Sigmoid colon (tissue), 4 donors: ENCODE data around the gene SP2.

Experiments
- EP300 ChIP-seq, 4 donors: sonication (generic); formaldehyde crosslinking; IDR thresholded peaks; one replicate each; pipeline ENCODE4 v1.6.1; 2017; ENCODE audit warnings: antibody characterized with exemption in 4 of 4
- POLR2A ChIP-seq, 2 donors: fragments of 450-650 bp; IDR thresholded peaks; one replicate each; pipeline ENCODE4 v1.6.1; 2016; ENCODE audit warnings: antibody characterized with exemption in 2 of 2, mild to moderate bottlenecking in 2 of 2, moderate library complexity in 2 of 2
- POLR2AphosphoS5 ChIP-seq, 4 donors: sonication (generic); formaldehyde crosslinking; IDR thresholded peaks; one replicate each; pipeline ENCODE4 v1.6.1; 2017; ENCODE audit warnings: antibody characterized with exemption in 4 of 4
- TF ChIP-seq, protein P1 (sequence below), 4 experiments: fragments of 450-650 bp in 3 of 4; fragments of 200-600 bp in 1 of 4; IDR thresholded peaks; one replicate each; pipeline ENCODE4 v1.5.1; 2016 to 2019; ENCODE audit warnings: antibody characterized with exemption in 4 of 4, mild to moderate bottlenecking in 3 of 4, moderate library complexity in 2 of 4

DNA sequence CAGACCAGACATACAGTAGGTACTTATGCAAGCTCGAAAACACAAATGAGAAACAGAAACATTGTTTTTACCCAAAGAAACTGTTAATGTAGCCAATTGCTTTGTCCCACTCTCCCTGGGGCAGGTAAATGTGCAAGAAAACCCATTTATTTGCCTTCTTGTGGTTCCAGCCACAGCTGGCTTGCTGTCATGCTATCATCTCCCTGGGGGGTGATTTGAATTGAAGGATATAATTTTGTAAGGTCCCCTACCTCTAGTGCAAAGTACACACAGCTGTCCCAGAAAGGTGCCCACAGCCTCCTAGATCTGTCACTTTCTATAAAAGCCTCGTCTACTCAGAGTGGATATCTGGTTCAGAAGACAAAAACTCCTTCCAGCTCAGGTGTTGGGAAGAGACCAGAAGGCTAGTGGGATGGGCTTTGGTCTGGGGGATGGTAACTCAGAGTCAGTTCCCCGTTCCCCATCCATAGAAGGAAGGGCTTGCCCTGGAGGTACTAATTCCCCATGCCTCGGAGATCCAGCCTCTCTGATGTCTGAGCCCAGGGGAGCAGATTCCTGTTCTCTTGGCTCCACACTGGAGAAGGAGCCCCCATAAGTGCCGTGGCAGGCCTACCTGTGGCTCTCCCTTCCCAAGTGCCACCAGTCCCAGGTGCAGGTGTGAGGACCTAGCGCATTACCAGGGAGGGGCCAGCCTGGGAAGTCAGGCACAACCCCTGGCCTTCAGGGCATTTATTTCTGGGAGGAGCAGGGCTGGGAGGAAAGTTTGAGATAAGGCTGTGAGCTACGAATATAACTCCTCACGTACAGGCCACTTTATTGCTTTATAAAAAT lies 64.0 kb downstream of the SP2 start:
- TF ChIP-seq, protein P1, sequence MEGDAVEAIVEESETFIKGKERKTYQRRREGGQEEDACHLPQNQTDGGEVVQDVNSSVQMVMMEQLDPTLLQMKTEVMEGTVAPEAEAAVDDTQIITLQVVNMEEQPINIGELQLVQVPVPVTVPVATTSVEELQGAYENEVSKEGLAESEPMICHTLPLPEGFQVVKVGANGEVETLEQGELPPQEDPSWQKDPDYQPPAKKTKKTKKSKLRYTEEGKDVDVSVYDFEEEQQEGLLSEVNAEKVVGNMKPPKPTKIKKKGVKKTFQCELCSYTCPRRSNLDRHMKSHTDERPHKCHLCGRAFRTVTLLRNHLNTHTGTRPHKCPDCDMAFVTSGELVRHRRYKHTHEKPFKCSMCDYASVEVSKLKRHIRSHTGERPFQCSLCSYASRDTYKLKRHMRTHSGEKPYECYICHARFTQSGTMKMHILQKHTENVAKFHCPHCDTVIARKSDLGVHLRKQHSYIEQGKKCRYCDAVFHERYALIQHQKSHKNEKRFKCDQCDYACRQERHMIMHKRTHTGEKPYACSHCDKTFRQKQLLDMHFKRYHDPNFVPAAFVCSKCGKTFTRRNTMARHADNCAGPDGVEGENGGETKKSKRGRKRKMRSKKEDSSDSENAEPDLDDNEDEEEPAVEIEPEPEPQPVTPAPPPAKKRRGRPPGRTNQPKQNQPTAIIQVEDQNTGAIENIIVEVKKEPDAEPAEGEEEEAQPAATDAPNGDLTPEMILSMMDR (IDR thresholded peaks at IDR 0.05) = no peak
- peak in 1 of 2 donors; percentile 61 for TF ChIP-seq POLR2A (IDR thresholded peaks at IDR 0.05)
- TF ChIP-seq POLR2AphosphoS5 (IDR thresholded peaks at IDR 0.05) = peak in 1 of 4 donors; percentile 39
- no peak for TF ChIP-seq EP300 (IDR thresholded peaks at IDR 0.05)
